ENCODE results near the gene SESN2. TPM values are rescaled to one million over a fixed set of nuclear protein-coding genes. Genes with fewer than 3 reads are reported as not detected.

SESN2 gene
- total RNA-seq, 3 donors from 2014 or later (not counting 1 experiment from before 2014, with no cell fraction given) = 21.0 to 30.3 (median 27.1) TPM

GRCh38 chr1:28229996-28230395 lies 29.3 kb upstream of the SESN2 start:
- Mint-ChIP-seq H3K27me3 (ENCODE audit: low read depth in 2 of 2) (no peaks in the 10 kb centered on the region), H3K4me3 (no peak overlapping the region), H3K9me3 (no peaks in the 10 kb centered on the region), H3K4me1 (peaks cover 12 to 27% of the 10 kb centered on the region in 2 donors), H3K27ac (peak overlapping the region; percentile 30 to 36), H3K36me3 (no peaks in the 10 kb centered on the region)
- H3K27me3 ChIP-seq (ENCODE audit: control insufficient read depth, insufficient read depth, low read length) = no peaks in the 10 kb centered on the region
- WGBS (ENCODE audit: insufficient coverage) = no CpG with 5 or more reads among the region's 2 CpGs
- ATAC-seq (no peak), DNase-seq (no peak)
- intact Hi-C loops (cut with micrococcal nuclease) = no loop called here
- no peaks in the 10 kb centered on the region for H3K9me3 ChIP-seq (ENCODE audit: control insufficient read depth, insufficient read depth, low read length)
- no peak overlapping the region for H3K4me3 ChIP-seq (ENCODE audit: low read length)
- H3K4me1 ChIP-seq (ENCODE audit: control insufficient read depth, insufficient read depth, low read length) = peaks cover 24% of the 10 kb centered on the region
- peaks cover 41% of the 10 kb centered on the region for H3K36me3 ChIP-seq (ENCODE audit: control insufficient read depth, insufficient read depth, low read length)
- H3K27ac ChIP-seq (ENCODE audit: low read length) = no peak overlapping the region
- TF ChIP-seq, protein P1, sequence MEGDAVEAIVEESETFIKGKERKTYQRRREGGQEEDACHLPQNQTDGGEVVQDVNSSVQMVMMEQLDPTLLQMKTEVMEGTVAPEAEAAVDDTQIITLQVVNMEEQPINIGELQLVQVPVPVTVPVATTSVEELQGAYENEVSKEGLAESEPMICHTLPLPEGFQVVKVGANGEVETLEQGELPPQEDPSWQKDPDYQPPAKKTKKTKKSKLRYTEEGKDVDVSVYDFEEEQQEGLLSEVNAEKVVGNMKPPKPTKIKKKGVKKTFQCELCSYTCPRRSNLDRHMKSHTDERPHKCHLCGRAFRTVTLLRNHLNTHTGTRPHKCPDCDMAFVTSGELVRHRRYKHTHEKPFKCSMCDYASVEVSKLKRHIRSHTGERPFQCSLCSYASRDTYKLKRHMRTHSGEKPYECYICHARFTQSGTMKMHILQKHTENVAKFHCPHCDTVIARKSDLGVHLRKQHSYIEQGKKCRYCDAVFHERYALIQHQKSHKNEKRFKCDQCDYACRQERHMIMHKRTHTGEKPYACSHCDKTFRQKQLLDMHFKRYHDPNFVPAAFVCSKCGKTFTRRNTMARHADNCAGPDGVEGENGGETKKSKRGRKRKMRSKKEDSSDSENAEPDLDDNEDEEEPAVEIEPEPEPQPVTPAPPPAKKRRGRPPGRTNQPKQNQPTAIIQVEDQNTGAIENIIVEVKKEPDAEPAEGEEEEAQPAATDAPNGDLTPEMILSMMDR (IDR thresholded peaks at IDR 0.05) = no peak

DNA sequence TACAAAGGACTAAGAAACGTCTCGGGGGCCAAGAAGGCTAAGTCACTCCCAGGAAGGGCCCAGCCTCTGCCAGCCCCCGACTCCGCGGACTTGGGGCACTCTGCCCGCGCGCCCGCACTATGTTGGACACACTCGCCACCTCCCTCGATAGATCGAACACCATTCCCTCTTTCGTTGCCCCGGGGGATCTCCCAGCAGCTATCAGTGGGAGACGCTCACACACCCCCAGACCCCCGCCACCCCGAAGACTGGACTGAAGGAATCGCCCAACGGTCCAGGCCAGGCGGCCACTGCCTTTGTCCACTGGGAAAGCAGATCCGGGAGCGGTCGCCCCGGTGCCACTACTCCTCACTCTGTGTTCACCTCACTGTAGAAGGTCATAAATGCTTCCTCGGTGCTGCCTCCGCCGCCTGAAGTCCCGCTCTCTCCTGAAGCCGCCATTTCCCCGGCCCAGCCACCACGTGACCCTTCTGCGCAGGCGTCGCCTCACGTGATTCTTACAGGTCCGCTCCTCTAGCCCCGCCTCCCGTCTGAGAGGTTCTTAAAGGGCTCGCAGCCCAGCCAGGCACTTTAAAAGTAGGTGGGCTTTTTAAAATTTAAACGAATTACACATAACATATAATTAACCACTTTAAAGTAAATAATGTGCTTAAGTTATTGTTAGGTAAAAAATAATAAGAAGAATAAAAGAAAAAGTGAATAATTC lies 26.6 kb upstream of the SESN2 start, which contains the start of gene DNAJC8:
TSS of gene DNAJC8 (minus strand) at position 472 of the 706 bp plus-strand sequence. CDS start at position 441, 31 bp downstream.
- Mint-ChIP-seq H3K4me3 (peak within 1 kb of the TSS; percentile 100), H3K27ac (peak within 1 kb of the TSS; percentile 97 to 100), H3K4me1 (peaks cover 12 to 23% of the 10 kb centered on the region in 2 donors), H3K9me3 (no peaks in the 10 kb centered on the region), H3K27me3 (ENCODE audit: low read depth in 2 of 2) (no peaks in the 10 kb centered on the region), H3K36me3 (no peaks in the 10 kb centered on the region)
- no peaks in the 10 kb centered on the region for H3K27me3 ChIP-seq (ENCODE audit: control insufficient read depth, insufficient read depth, low read length)
- H3K9me3 ChIP-seq (ENCODE audit: control insufficient read depth, insufficient read depth, low read length) = no peaks in the 10 kb centered on the region
- H3K36me3 ChIP-seq (ENCODE audit: control insufficient read depth, insufficient read depth, low read length) = peaks cover 21% of the 10 kb centered on the region
- peaks cover 39% of the 10 kb centered on the region for H3K4me1 ChIP-seq (ENCODE audit: control insufficient read depth, insufficient read depth, low read length)
- TF ChIP-seq, protein P1 (IDR thresholded peaks at IDR 0.05) = no peak
- ATAC-seq = peak; percentile 61 to 79 (median 72)
- intact Hi-C loops (cut with micrococcal nuclease) = no loop called here
- peak; percentile 92 to 97 for DNase-seq
- H3K4me3 ChIP-seq (ENCODE audit: low read length) = peak within 1 kb of the TSS; percentile 86
- 0% methylated on average over 38 of the region's 40 CpGs for WGBS (ENCODE audit: insufficient coverage)
- H3K27ac ChIP-seq (ENCODE audit: low read length) = peak within 1 kb of the TSS; percentile 89

- 68% methylated on average over 14 of the region's 14 CpGs for WGBS (ENCODE audit: insufficient coverage)
- H3K9me3 Mint-ChIP-seq = no peaks in the 10 kb centered on the region
- Histone ChIP-seq H3K4me3 (ENCODE audit: low read length) (peak overlapping the region; percentile 86), H3K27me3 (ENCODE audit: control insufficient read depth, insufficient read depth, low read length) (no peaks in the 10 kb centered on the region), H3K27ac (ENCODE audit: low read length) (no peak overlapping the region), H3K9me3 (ENCODE audit: control insufficient read depth, insufficient read depth, low read length) (no peaks in the 10 kb centered on the region), H3K36me3 (ENCODE audit: control insufficient read depth, insufficient read depth, low read length) (peaks cover 21% of the 10 kb centered on the region), H3K4me1 (ENCODE audit: control insufficient read depth, insufficient read depth, low read length) (peaks cover 39% of the 10 kb centered on the region)
- TF ChIP-seq, protein P1 (IDR thresholded peaks at IDR 0.05) = no peak
- intact Hi-C loops (cut with micrococcal nuclease) = no loop called here
- ATAC-seq = no peak
- H3K27me3 Mint-ChIP-seq (ENCODE audit: low read depth in 2 of 2) = no peaks in the 10 kb centered on the region
- H3K36me3 Mint-ChIP-seq = no peaks in the 10 kb centered on the region
- H3K4me1 Mint-ChIP-seq = peaks cover 12 to 23% of the 10 kb centered on the region in 2 donors
- peak overlapping the region; percentile 40 for H3K4me3 Mint-ChIP-seq
- peak overlapping the region; percentile 97 to 100 for H3K27ac Mint-ChIP-seq
- no peak for DNase-seq
Observed at GRCh38 chr1:28233264-28233606, 26.1 kb upstream of the SESN2 start.
